Natural killer cell (primary cell): ENCODE measurements around the gene NES. TPM values are rescaled to one million over a fixed set of nuclear protein-coding genes. Genes with fewer than 3 reads are reported as not detected.

Experiments used
- ATAC-seq, 3 donors: fragments of 150-1000 bp in 2 of 3; fragments of 200-7000 bp in 1 of 3; cut with Tn5 transposase; 1 replicate in 1 of 3; 2 replicates in 2 of 3; pipeline ENCODE4 v1.10.0; 2021; ENCODE audit warnings: mild to moderate bottlenecking in 2 of 3, moderate library complexity in 2 of 3
- DNase-seq, 2 donors: peaks; one replicate each; pipeline versions ENCODE4 v3.0.0 to v3.0.0-alpha.2; 2013 to 2021; ENCODE audit warnings: mixed read lengths in 1 of 2
- H3K27ac ChIP-seq: one replicate; pipeline ENCODE4 v1.5.1; 2013; ENCODE audit warnings: mild to moderate bottlenecking, low read length
- H3K27me3 ChIP-seq: one replicate; pipeline ENCODE4 v1.6.1; 2013; ENCODE audit warnings: low read length; ENCODE audit not compliant: control insufficient read depth, insufficient read depth
- H3K36me3 ChIP-seq: one replicate; pipeline ENCODE4 v1.6.1; 2013; ENCODE audit warnings: low read length; ENCODE audit not compliant: control insufficient read depth, insufficient read depth
- H3K4me1 ChIP-seq: one replicate; pipeline ENCODE4 v1.6.1; 2013; ENCODE audit warnings: low read length; ENCODE audit not compliant: control insufficient read depth, insufficient read depth
- H3K4me3 ChIP-seq: one replicate; pipeline ENCODE4 v1.5.1; 2013; ENCODE audit warnings: low read length
- H3K9me3 ChIP-seq: one replicate; pipeline ENCODE4 v1.6.1; 2013; ENCODE audit warnings: low read length; ENCODE audit not compliant: control insufficient read depth, insufficient read depth
- H3K27ac Mint-ChIP-seq, 2 donors: one replicate each; pipeline ENCODE4 v1.8.0; 2022; ENCODE audit warnings: mild to moderate bottlenecking in 2 of 2, mixed read lengths in 2 of 2, moderate library complexity in 1 of 2
- H3K27me3 Mint-ChIP-seq, 2 donors: one replicate each; pipeline ENCODE4 v1.8.0; 2022; ENCODE audit warnings: low read depth in 2 of 2, mixed read lengths in 2 of 2
- H3K36me3 Mint-ChIP-seq: one replicate; pipeline ENCODE4 v1.8.0; 2022; ENCODE audit warnings: mixed read lengths
- H3K4me1 Mint-ChIP-seq, 2 donors: one replicate each; pipeline ENCODE4 v1.8.0; 2022; ENCODE audit warnings: mixed read lengths in 2 of 2
- H3K4me3 Mint-ChIP-seq: one replicate; pipeline ENCODE4 v1.8.0; 2022; ENCODE audit warnings: mild to moderate bottlenecking, moderate library complexity, mixed read lengths
- H3K9me3 Mint-ChIP-seq, 2 donors: one replicate each; pipeline ENCODE4 v1.8.0; 2022; ENCODE audit warnings: mixed read lengths in 2 of 2
- CTCF ChIP-seq: fragments of 200-600 bp; IDR thresholded peaks from one replicate; pipeline ENCODE4 v1.8.0; 2022; ENCODE audit warnings: antibody characterized with exemption
- WGBS: methylation state at CpG from one replicate; pipeline ENCODE4 v1.1.7; 2013; ENCODE audit warnings: missing lambda C conversion rate; ENCODE audit not compliant: insufficient coverage; 5-methylcytosine and 5-hydroxymethylcytosine counted together
- intact Hi-C: fragments of 100-400 bp; cut with micrococcal nuclease; formaldehyde crosslinking; loops from one replicate; pipeline ENCODE4 v1.14.2; 2022
- total RNA-seq, 4 donors: library from RNA; stranded (reverse); fragments of 120-200 nt in 1 of 4; gene quantifications; one replicate each; pipeline versions ENCODE4 v1.2.3 to v1.2.4, GENCODE V29; 2013 to 2022

NES gene
- total RNA-seq, 3 donors from 2014 or later (not counting 1 experiment from before 2014, with no cell fraction given): not detected

GRCh38 chr1:156652131-156652991 is 24.8 kb downstream of the NES start:
- H3K27me3 ChIP-seq: peaks cover 37% of the 10 kb centered on the region
- no peak overlapping the region for H3K27ac ChIP-seq
- H3K27ac Mint-ChIP-seq: no peak overlapping the region
- no peaks in the 10 kb centered on the region for H3K9me3 Mint-ChIP-seq
- no peaks in the 10 kb centered on the region for H3K36me3 ChIP-seq
- H3K4me1 Mint-ChIP-seq: peaks cover 12 to 15% of the 10 kb centered on the region in 2 donors
- no peak overlapping the region for H3K4me3 Mint-ChIP-seq
- no peaks in the 10 kb centered on the region for H3K36me3 Mint-ChIP-seq
- H3K4me3 ChIP-seq: no peak overlapping the region
- DNase-seq: peak in 1 of 2 donors; percentile 38
- intact Hi-C loops: no loop called here
- H3K9me3 ChIP-seq: no peaks in the 10 kb centered on the region
- WGBS: 47% methylated on average over 16 of the region's 16 CpGs
- TF ChIP-seq CTCF: no peak
- H3K4me1 ChIP-seq: peaks cover 9% of the 10 kb centered on the region
- no peak for ATAC-seq
- H3K27me3 Mint-ChIP-seq: peaks cover 55 to 75% of the 10 kb centered on the region in 2 donors

GRCh38 chr1:156648951-156649350 is 28.3 kb downstream of the NES start:
- peaks cover 22% of the 10 kb centered on the region for H3K27me3 ChIP-seq
- H3K4me3 Mint-ChIP-seq: no peak overlapping the region

GRCh38 chr1:156648496-156648895 is 28.7 kb downstream of the NES start:
- Histone ChIP-seq H3K27me3 (peaks cover 25% of the 10 kb centered on the region), H3K27ac (no peak overlapping the region), H3K4me3 (no peak overlapping the region), H3K4me1 (peaks cover 5% of the 10 kb centered on the region), H3K9me3 (no peaks in the 10 kb centered on the region), H3K36me3 (no peaks in the 10 kb centered on the region)
- intact Hi-C loops: no loop called here
- Mint-ChIP-seq H3K4me1 (peaks cover 4 to 5% of the 10 kb centered on the region in 2 donors), H3K27me3 (peaks cover 51 to 68% of the 10 kb centered on the region in 2 donors), H3K4me3 (no peak overlapping the region), H3K9me3 (no peaks in the 10 kb centered on the region), H3K36me3 (no peaks in the 10 kb centered on the region), H3K27ac (no peak overlapping the region)
- ATAC-seq: no peak
- no peak for DNase-seq
- no peak for TF ChIP-seq CTCF
- 77% methylated on average over 10 of the region's 10 CpGs for WGBS

More at GRCh38 chr1:156648951-156649350, 28.3 kb downstream of the NES start:
- Mint-ChIP-seq H3K36me3 (no peaks in the 10 kb centered on the region), H3K27me3 (peaks cover 52 to 68% of the 10 kb centered on the region in 2 donors), H3K27ac (no peak overlapping the region), H3K4me1 (peaks cover 0 to under 1% of the 10 kb centered on the region in 2 donors), H3K9me3 (no peaks in the 10 kb centered on the region)
- peaks cover under 1% of the 10 kb centered on the region for H3K4me1 ChIP-seq
- no peak for DNase-seq
- H3K36me3 ChIP-seq: no peaks in the 10 kb centered on the region
- intact Hi-C loops: no loop called here
- H3K9me3 ChIP-seq: no peaks in the 10 kb centered on the region
- no peak overlapping the region for H3K4me3 ChIP-seq
- no peak overlapping the region for H3K27ac ChIP-seq
- WGBS: 30% methylated on average over 2 of the region's 2 CpGs
- ATAC-seq: no peak
- TF ChIP-seq CTCF: no peak
